Lower leg skin (tissue), 4 donors: ENCODE data around the gene USP33. TPM values are rescaled to one million over a fixed set of nuclear protein-coding genes. Genes with fewer than 3 reads are reported as not detected.

Experiments
- DNase-seq, 2 donors: peaks; one replicate each; pipeline ENCODE4 v3.0.0-alpha.2; 2019; ENCODE audit warnings: low spot score in 2 of 2
- H3K4me3 ChIP-seq: fragments of 200-600 bp; sonication (generic); 2 replicates; pipeline ENCODE4 v1.5.1; 2017; ENCODE audit warnings: mild to moderate bottlenecking, low read depth; ENCODE audit not compliant: poor library complexity, severe bottlenecking
- POLR2A ChIP-seq, 2 donors: fragments of 450-650 bp; IDR thresholded peaks; one replicate each; pipeline ENCODE4 v1.6.1; 2016 to 2017; ENCODE audit warnings: antibody characterized with exemption in 2 of 2, mild to moderate bottlenecking in 1 of 2, moderate library complexity in 1 of 2
- WGBS, 2 donors: methylation state at CpG; one replicate each; pipeline ENCODE4 v1.1.5; 2018; 5-methylcytosine and 5-hydroxymethylcytosine counted together
- intact Hi-C: fragments of 100-400 bp; cut with DNase I; formaldehyde crosslinking; loops from one replicate; pipeline ENCODE4 v1.15.0; 2023; ENCODE audit warnings: low total_unique reads
- total RNA-seq, 4 donors: library from RNA; depleted of rRNA; stranded (reverse); fragments of >200 nt; gene quantifications; one replicate each; pipeline ENCODE4 v1.1.0, GENCODE V29; 2016
- TF ChIP-seq, protein P1 (sequence below), 3 donors: fragments of 450-650 bp; IDR thresholded peaks; one replicate each; pipeline ENCODE4 v1.5.1; 2016; ENCODE audit warnings: antibody characterized with exemption in 3 of 3, mild to moderate bottlenecking in 3 of 3, moderate library complexity in 2 of 3

USP33 gene
- total RNA-seq, 4 donors from 2014 or later: 38.4 to 54.6 (median 40.7) TPM

DNA sequence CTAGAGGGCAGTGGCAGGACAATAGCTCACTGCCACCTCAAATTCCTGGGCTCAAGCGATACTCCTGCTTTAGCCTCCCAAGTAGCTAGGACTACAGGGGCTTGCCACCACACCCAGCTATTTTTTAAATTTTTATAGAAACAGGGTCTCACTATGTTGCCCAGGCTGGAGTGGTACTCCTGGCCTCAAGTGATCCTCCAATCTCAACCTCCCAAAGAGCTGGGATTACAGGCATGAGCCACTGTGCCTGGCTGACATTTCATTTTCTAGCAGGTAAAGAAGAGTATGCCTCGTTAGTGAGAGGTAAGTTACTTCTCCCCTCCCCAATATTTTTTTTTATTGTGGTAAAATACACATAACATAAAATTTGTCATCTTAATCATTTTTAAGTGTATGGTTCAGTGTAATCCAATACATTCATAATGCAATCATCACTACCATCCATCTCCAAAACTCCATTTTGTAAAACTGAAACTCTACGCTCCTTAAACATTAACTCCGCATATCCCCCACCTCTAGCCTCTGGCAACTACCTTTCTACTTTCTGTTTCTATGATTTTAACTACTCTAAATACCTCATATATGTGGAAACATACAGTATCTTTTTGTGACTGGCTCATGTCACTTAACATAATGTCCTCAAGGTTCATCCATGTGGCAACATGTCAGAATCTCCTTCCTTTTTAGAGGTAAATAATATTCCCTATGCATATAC lies 99.6 kb downstream of the USP33 start:
- 86 to 100% methylated on average over 4 of the region's 4 CpGs for WGBS, 2 donors
- intact Hi-C loops: no loop called here
- no peak overlapping the region for H3K4me3 ChIP-seq
- DNase-seq: no peak
- no peak for TF ChIP-seq POLR2A (IDR thresholded peaks at IDR 0.05)
- TF ChIP-seq, protein P1, sequence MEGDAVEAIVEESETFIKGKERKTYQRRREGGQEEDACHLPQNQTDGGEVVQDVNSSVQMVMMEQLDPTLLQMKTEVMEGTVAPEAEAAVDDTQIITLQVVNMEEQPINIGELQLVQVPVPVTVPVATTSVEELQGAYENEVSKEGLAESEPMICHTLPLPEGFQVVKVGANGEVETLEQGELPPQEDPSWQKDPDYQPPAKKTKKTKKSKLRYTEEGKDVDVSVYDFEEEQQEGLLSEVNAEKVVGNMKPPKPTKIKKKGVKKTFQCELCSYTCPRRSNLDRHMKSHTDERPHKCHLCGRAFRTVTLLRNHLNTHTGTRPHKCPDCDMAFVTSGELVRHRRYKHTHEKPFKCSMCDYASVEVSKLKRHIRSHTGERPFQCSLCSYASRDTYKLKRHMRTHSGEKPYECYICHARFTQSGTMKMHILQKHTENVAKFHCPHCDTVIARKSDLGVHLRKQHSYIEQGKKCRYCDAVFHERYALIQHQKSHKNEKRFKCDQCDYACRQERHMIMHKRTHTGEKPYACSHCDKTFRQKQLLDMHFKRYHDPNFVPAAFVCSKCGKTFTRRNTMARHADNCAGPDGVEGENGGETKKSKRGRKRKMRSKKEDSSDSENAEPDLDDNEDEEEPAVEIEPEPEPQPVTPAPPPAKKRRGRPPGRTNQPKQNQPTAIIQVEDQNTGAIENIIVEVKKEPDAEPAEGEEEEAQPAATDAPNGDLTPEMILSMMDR (IDR thresholded peaks at IDR 0.05): no peak

DNA sequence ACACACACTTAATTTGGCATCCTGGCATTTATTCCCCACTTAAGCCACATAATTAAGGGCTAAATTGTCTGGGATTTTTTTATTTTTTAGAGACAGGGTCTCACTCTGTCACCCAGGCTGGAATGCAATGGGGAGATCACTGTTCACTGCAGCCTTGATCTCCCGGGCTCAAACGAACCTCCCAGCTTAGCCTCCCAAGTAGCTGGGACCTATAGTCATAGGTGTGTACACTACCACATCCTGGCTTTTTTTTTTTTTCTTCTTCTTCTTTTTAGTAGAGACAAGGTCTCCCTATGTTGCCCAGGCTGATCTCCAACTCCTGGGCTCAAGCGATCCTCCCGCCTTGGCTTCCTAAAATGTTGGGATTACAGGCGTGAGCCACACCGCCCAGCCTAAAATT lies 101.4 kb downstream of the USP33 start:
- H3K4me3 ChIP-seq: no peak overlapping the region
- DNase-seq: no peak
- TF ChIP-seq POLR2A (IDR thresholded peaks at IDR 0.05): no peak
- TF ChIP-seq, protein P1 (IDR thresholded peaks at IDR 0.05): no peak
- WGBS, 2 donors: 94 to 99% methylated on average over 6 of the region's 6 CpGs
- intact Hi-C loops: no loop called here

DNA sequence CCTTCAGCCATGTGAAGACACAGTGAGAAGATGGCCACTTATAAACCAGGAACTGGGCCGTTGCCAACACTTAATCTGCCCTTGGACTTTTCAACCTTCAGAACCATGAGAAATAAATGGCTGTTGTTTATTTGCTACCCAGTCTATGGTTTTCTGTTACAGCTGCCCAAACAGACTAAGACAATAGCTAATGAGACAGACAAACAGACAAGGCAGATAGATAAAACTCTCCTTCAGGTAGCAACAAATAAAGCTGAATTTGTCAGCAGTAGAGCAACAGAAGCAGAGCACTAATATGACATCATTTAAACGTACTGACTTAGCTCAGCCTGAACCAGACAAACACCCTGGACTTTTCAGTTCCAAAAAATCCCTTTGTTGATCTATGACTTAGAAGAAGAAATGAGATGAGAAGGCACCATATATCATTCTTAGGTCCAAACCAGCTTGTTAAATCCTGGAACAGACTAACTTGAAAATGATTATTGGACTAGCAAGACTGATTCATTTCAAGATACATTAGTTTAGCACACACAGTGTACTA lies 104.1 kb downstream of the USP33 start:
- no peak for DNase-seq
- TF ChIP-seq, protein P1 (IDR thresholded peaks at IDR 0.05): no peak
- no peak for TF ChIP-seq POLR2A (IDR thresholded peaks at IDR 0.05)
- 63 to 72% methylated on average over 2 of the region's 2 CpGs for WGBS, 2 donors

DNA sequence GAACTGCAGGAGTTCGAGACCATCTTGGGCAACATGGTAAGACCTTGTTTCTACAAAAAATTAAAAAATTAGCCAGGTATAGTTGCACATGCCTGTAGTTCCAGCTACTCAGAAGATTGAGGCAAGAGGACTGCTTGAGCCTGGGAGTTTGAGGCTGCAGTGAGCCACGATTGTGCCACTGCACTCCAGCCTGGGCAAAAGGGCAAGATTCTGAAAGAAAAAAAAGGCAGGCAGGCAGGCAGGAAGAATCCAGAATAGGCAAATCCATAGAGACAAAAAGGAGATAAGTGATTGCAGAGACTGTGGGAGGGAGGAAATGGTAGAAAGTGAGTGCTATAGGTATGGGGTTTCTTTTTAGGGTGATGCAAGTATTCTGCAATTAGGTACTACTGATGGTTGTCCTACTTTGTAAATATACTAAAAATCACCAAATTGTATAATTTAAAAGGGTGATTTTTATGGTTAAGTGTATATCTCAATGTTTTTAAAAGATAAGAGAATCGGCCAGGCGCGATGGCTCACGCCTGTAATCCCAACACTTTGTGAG lies 106.6 kb downstream of the USP33 start:
- no peak overlapping the region for H3K4me3 ChIP-seq
- DNase-seq: no peak
- TF ChIP-seq, protein P1 (IDR thresholded peaks at IDR 0.05): no peak
- TF ChIP-seq POLR2A (IDR thresholded peaks at IDR 0.05): no peak
- intact Hi-C loops: no loop called here
- WGBS, 2 donors: 87 to 91% methylated on average over 6 of the region's 6 CpGs

More for the DNA sequence above, 104.1 kb downstream of the USP33 start:
- intact Hi-C loops: no loop called here
- H3K4me3 ChIP-seq: no peak overlapping the region

DNA sequence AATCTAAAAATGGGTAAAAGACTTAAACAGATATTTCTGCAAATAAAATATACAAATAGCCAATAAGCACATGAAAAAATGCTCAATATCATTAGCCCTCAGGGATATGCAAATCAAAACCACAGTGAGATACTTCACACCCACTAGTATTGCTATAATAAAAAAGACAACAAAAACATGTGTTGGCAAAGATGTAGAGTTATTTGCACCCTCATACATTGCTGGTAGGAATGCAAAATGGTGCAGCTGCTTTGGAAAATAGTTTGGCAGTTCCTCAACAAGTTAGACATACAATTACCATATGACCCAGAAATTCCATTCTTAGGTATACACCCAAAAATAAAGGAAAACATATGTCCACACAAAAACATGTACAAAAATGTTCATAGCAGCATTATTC lies 107.4 kb downstream of the USP33 start:
- no peak overlapping the region for H3K4me3 ChIP-seq
- no peak for DNase-seq
- intact Hi-C loops: no loop called here
- TF ChIP-seq, protein P1 (IDR thresholded peaks at IDR 0.05): no peak
- TF ChIP-seq POLR2A (IDR thresholded peaks at IDR 0.05): no peak
